HepG2 (cell line): ENCODE measurements around the gene TLR3. TPM values are rescaled to one million over a fixed set of nuclear protein-coding genes. Genes with fewer than 3 reads are reported as not detected.

Experiments
- ATAC-seq: fragments of 200-7000 bp; cut with Tn5 transposase; 3 replicates; pipeline ENCODE4 v1.9.1; 2020; ENCODE audit warnings: mild to moderate bottlenecking, moderate library complexity
- BruUV-seq: library from RNA; stranded (reverse); fragments of 400-500 nt; replicated peaks from 2 replicates; lab custom pipeline; 2021; lab: Mats Ljungman, UMichigan
- CTCF ChIA-PET: fragments of 300-600 bp; formaldehyde crosslinking; extraction: SDS; loops from one replicate; lab custom pipeline; 2021; ENCODE audit warnings: low total read pairs, inconsistent platforms, low intra/inter-chr PET ratio; lab: Yijun Ruan, JAX
- POLR2A ChIA-PET: fragments of 350-600 bp; sonication (Branson Sonifier 250); formaldehyde crosslinking; loops from one replicate; lab custom pipeline; 2020; ENCODE audit warnings: antibody characterized with exemption, inconsistent platforms; lab: Yijun Ruan, JAX
- DNase-seq: peaks from one replicate; pipeline ENCODE4 v3.0.0-alpha.2; 2015; ENCODE audit warnings: low spot score
- FAIRE-seq: peaks from 3 replicates; lab custom pipeline; 2011; peaks lifted over from hg19 to GRCh38; lab: Jason Lieb, UNC
- H2AFZ ChIP-seq: one replicate; pipeline ENCODE4 v1.6.1; 2011; ENCODE audit warnings: low read length, inconsistent platforms
- H3K27ac ChIP-seq: fragments of 300-600 bp; 3 replicates; pipeline ENCODE4 v1.8.0; 2011; ENCODE audit warnings: mixed run types, mild to moderate bottlenecking, mixed read lengths, low read length, inconsistent platforms; ENCODE audit not compliant: insufficient read depth; ENCODE audit errors: extremely low read length
- H3K27me3 ChIP-seq, 2 experiments: fragments of 200-600 bp in 1 of 2; 2 replicates in 1 of 2; 3 replicates in 1 of 2; pipeline versions ENCODE4 v1.6.0 to v1.8.0; 2011; ENCODE audit warnings: low read length in 2 of 2, mild to moderate bottlenecking in 2 of 2, moderate library complexity in 2 of 2, inconsistent platforms in 1 of 2; ENCODE audit not compliant: insufficient read depth in 2 of 2, control insufficient read depth in 1 of 2
- H3K36me3 ChIP-seq, 2 experiments: fragments of 200-600 bp in 1 of 2; replicated peaks in 1 of 2; 2 replicates in 1 of 2; 3 replicates in 1 of 2; pipeline versions ENCODE4 v1.5.1 to v1.8.0; 2011; ENCODE audit warnings: low read length in 2 of 2, inconsistent platforms in 1 of 2; ENCODE audit not compliant: insufficient read depth in 2 of 2, control insufficient read depth in 1 of 2
- H3K4me1 ChIP-seq: 2 replicates; pipeline ENCODE4 v1.5.1; 2012; ENCODE audit warnings: low read length, inconsistent platforms; ENCODE audit not compliant: insufficient read depth
- H3K4me2 ChIP-seq: 2 replicates; pipeline ENCODE4 v1.6.0; 2011; ENCODE audit warnings: low read depth, low read length, inconsistent platforms
- H3K4me3 ChIP-seq, 3 experiments: fragments of 200-600 bp in 1 of 3; sonication (generic), shearing (Covaris generic) in 1 of 3; replicated peaks in 1 of 3; 2 replicates each; pipeline ENCODE4 v1.5.1; 2011 to 2016; ENCODE audit warnings: low read length in 3 of 3, inconsistent platforms in 2 of 3, low read depth in 2 of 3, mild to moderate bottlenecking in 2 of 3, control low read depth in 1 of 3, mixed read lengths in 1 of 3; ENCODE audit not compliant: insufficient read depth in 1 of 3
- H3K79me2 ChIP-seq: one replicate; pipeline ENCODE4 v1.6.1; 2011; ENCODE audit warnings: low read length, inconsistent platforms; ENCODE audit not compliant: insufficient read depth
- H3K9ac ChIP-seq: 2 replicates; pipeline ENCODE4 v1.6.0; 2011; ENCODE audit warnings: mild to moderate bottlenecking, low read depth, low read length, inconsistent platforms; ENCODE audit not compliant: insufficient read depth
- H3K9me3 ChIP-seq: 2 replicates; pipeline ENCODE4 v1.5.1; 2012; ENCODE audit warnings: mild to moderate bottlenecking, low read length
- H4K20me1 ChIP-seq: 2 replicates; pipeline ENCODE4 v1.6.0; 2011; ENCODE audit warnings: inconsistent platforms, mild to moderate bottlenecking, low read length, moderate library complexity; ENCODE audit not compliant: insufficient read depth
- CENPT ChIP-seq: sonication (generic); formaldehyde crosslinking; IDR thresholded peaks from 2 replicates; pipeline ENCODE4 v1.8.0; 2022; ENCODE audit warnings: low read depth, mild to moderate bottlenecking, moderate library complexity, missing genetic modification reagents
- EEA1 ChIP-seq: sonication (generic); formaldehyde crosslinking; IDR thresholded peaks from 2 replicates; pipeline ENCODE4 v1.5.1; 2020; ENCODE audit warnings: mild to moderate bottlenecking, missing genetic modification reagents, borderline replicate concordance
- EED ChIP-seq: sonication (generic); formaldehyde crosslinking; IDR thresholded peaks from 2 replicates; pipeline ENCODE4 v1.5.0; 2020; ENCODE audit warnings: mild to moderate bottlenecking, missing genetic modification reagents
- HCFC1 ChIP-seq: fragments of 150-350 bp; IDR thresholded peaks from 2 replicates; pipeline ENCODE4 v1.6.1; 2014; ENCODE audit warnings: low read depth, low read length
- MAFG ChIP-seq: sonication (generic); formaldehyde crosslinking; IDR thresholded peaks from 2 replicates; pipeline ENCODE4 v1.5.1; 2020; ENCODE audit warnings: mild to moderate bottlenecking, missing genetic modification reagents
- SRSF1 ChIP-seq: fragments of 200-400 bp; formaldehyde crosslinking; optimal IDR thresholded peaks from 2 replicates; pipeline ENCODE3; 2017; ENCODE audit warnings: mild to moderate bottlenecking, low read depth, low read length, moderate library complexity
- SYNCRIP ChIP-seq: fragments of 200-400 bp; formaldehyde crosslinking; IDR thresholded peaks from 2 replicates; pipeline ENCODE4 v1.6.1; 2018; ENCODE audit warnings: mild to moderate bottlenecking, low read depth, low read length; ENCODE audit not compliant: insufficient read depth
- ZMYM3 ChIP-seq: sonication (generic); formaldehyde crosslinking; IDR thresholded peaks from 2 replicates; pipeline ENCODE4 v1.5.1; 2020; ENCODE audit warnings: mild to moderate bottlenecking, missing genetic modification reagents
- ZNF205 ChIP-seq: IDR thresholded peaks from 2 replicates; pipeline ENCODE4 v1.6.1; 2018; ENCODE audit warnings: missing biosample characterization, missing genetic modification reagents
- ZNF326 ChIP-seq: sonication (generic); formaldehyde crosslinking; IDR thresholded peaks from 2 replicates; pipeline ENCODE4 v1.4.0; 2020; ENCODE audit warnings: missing genetic modification reagents, borderline replicate concordance
- ZNF510 ChIP-seq: sonication (generic); formaldehyde crosslinking; IDR thresholded peaks from 2 replicates; pipeline ENCODE4 v1.4.0; 2020; ENCODE audit warnings: low read depth, mild to moderate bottlenecking, missing genetic modification reagents
- ZSCAN25 ChIP-seq: sonication (generic); formaldehyde crosslinking; IDR thresholded peaks from 2 replicates; pipeline ENCODE4 v1.8.0; 2022; ENCODE audit warnings: mild to moderate bottlenecking, missing genetic modification reagents
- WGBS: methylation state at CpG from one replicate; pipeline ENCODE4 v1.1.6; 2017; ENCODE audit warnings: low lambda C conversion rate; 5-methylcytosine and 5-hydroxymethylcytosine counted together
- in situ Hi-C: cut with HindIII; loops from 2 replicates; pipeline ENCODE4 v1.10.0; 2017; ENCODE audit warnings: low pct_unique_long_range_greater_than_20kb; ENCODE audit not compliant: extremely low pct_ligation_motif_present
- intact Hi-C: fragments of 100-400 bp; cut with micrococcal nuclease; formaldehyde crosslinking; loops from one replicate; pipeline ENCODE4 v1.10.0; 2022; ENCODE audit not compliant: unreplicated experiment
- polyA plus RNA-seq, 8 experiments: library from polyadenylated mRNA; depleted of rRNA in 3 of 8; stranded (reverse) in 7 of 8; unstranded in 1 of 8; fragments of >200 nt; fragmentation: Illumina TruSeq in 4 of 8; extraction: Trizol in 4 of 8; gene quantifications; 2 replicates each; pipeline versions ENCODE4 v1.2.1 to v1.2.3, GENCODE V29; 2011 to 2016; ENCODE audit warnings: low read depth in 4 of 8, missing spikeins in 1 of 8, mixed read lengths in 1 of 8; ENCODE audit not compliant: insufficient read depth in 1 of 8
- total RNA-seq, 5 experiments: library from RNA; depleted of rRNA; stranded (reverse); fragments of >200 nt; fragmentation: Illumina TruSeq; extraction: Trizol; gene quantifications; 2 replicates each; pipeline ENCODE4 v1.2.3, GENCODE V29; 2016; ENCODE audit warnings: low read depth in 1 of 5
- TF ChIP-seq, protein P1 (sequence below): IDR thresholded peaks from 2 replicates; pipeline ENCODE4 v1.6.1; 2016; ENCODE audit warnings: low read depth, control low read depth
- TF ChIP-seq, protein P2 (sequence below): IDR thresholded peaks from 2 replicates; pipeline ENCODE4 v1.6.1; 2016; ENCODE audit warnings: low read depth, missing genetic modification reagents, missing compliant biosample characterization
- TF ChIP-seq, protein P3 (sequence below): sonication (generic); formaldehyde crosslinking; IDR thresholded peaks from 2 replicates; pipeline ENCODE4 v1.4.0; 2020; ENCODE audit warnings: mild to moderate bottlenecking, missing genetic modification reagents
- TF ChIP-seq, protein P4 (sequence below): sonication (generic); formaldehyde crosslinking; IDR thresholded peaks from 2 replicates; pipeline ENCODE4 v1.4.0; 2020; ENCODE audit warnings: missing genetic modification reagents

The TLR3 gene
- total and polyA plus RNA-seq, 2 of the 13 experiments (the other 11 are each of a cell fraction or from before 2014, with no cell fraction given): 0.11 to 0.38 TPM

DNA sequence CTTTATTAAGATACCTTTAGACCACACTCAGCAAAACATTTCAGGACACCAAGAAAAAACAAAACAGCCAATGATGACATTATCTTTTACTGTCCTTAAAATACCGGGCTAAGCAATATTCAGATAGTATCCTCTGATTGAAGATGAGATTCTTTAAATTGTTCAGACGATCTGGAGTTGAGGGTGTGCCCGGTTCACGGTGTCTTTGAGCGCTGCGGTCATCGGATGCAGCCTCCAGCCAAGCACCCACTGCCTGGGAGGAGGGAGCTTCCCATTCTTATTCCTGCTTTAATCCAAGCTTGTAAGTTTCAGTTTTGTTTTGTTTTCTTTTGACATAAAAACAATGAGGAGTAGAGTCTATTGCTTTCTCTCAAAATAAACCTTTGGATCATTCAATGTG is 49.6 kb downstream of the TLR3 start:
- Histone ChIP-seq H3K36me3 (no peaks in the 10 kb centered on the region), H3K79me2 (no peaks in the 10 kb centered on the region), H3K4me2 (no peak overlapping the region), H3K9me3 (no peaks in the 10 kb centered on the region), H3K27ac (no peak overlapping the region), H3K4me3 (no peak overlapping the region), H4K20me1 (no peaks in the 10 kb centered on the region), H3K9ac (no peak overlapping the region), H3K27me3 (peaks cover 2 to 7% of the 10 kb centered on the region in 2 experiments; a peak in 2 of 5 replicates), H3K4me1 (no peaks in the 10 kb centered on the region), H2AFZ (no peak overlapping the region)
- no peak for DNase-seq
- ChIA-PET POLR2A (no interaction called here), CTCF (no interaction called here)
- 70% methylated on average over 7 of the region's 7 CpGs for WGBS
- in situ Hi-C loops: no loop called here
- BruUV-seq: no TSS peak
- FAIRE-seq: no peak
- intact Hi-C loops: no loop called here
- ATAC-seq: no peak
- TF ChIP-seq EEA1 (no peak), SRSF1 (no peak), CENPT (no peak), SYNCRIP (no peak), ZNF510 (no peak), ZNF205 (CRISPR knock-in tag) (no peak), HCFC1 (no peak), EED (CRISPR knock-in tag) (no peak), MAFG (CRISPR knock-in tag) (no peak), ZSCAN25 (CRISPR knock-in tag) (no peak), ZNF326 (no peak), ZMYM3 (CRISPR knock-in tag) (no peak)
- TF ChIP-seq, protein P1, sequence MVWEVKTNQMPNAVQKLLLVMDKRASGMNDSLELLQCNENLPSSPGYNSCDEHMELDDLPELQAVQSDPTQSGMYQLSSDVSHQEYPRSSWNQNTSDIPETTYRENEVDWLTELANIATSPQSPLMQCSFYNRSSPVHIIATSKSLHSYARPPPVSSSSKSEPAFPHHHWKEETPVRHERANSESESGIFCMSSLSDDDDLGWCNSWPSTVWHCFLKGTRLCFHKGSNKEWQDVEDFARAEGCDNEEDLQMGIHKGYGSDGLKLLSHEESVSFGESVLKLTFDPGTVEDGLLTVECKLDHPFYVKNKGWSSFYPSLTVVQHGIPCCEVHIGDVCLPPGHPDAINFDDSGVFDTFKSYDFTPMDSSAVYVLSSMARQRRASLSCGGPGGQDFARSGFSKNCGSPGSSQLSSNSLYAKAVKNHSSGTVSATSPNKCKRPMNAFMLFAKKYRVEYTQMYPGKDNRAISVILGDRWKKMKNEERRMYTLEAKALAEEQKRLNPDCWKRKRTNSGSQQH (CRISPR knock-in tag): no peak
- TF ChIP-seq, protein P2, sequence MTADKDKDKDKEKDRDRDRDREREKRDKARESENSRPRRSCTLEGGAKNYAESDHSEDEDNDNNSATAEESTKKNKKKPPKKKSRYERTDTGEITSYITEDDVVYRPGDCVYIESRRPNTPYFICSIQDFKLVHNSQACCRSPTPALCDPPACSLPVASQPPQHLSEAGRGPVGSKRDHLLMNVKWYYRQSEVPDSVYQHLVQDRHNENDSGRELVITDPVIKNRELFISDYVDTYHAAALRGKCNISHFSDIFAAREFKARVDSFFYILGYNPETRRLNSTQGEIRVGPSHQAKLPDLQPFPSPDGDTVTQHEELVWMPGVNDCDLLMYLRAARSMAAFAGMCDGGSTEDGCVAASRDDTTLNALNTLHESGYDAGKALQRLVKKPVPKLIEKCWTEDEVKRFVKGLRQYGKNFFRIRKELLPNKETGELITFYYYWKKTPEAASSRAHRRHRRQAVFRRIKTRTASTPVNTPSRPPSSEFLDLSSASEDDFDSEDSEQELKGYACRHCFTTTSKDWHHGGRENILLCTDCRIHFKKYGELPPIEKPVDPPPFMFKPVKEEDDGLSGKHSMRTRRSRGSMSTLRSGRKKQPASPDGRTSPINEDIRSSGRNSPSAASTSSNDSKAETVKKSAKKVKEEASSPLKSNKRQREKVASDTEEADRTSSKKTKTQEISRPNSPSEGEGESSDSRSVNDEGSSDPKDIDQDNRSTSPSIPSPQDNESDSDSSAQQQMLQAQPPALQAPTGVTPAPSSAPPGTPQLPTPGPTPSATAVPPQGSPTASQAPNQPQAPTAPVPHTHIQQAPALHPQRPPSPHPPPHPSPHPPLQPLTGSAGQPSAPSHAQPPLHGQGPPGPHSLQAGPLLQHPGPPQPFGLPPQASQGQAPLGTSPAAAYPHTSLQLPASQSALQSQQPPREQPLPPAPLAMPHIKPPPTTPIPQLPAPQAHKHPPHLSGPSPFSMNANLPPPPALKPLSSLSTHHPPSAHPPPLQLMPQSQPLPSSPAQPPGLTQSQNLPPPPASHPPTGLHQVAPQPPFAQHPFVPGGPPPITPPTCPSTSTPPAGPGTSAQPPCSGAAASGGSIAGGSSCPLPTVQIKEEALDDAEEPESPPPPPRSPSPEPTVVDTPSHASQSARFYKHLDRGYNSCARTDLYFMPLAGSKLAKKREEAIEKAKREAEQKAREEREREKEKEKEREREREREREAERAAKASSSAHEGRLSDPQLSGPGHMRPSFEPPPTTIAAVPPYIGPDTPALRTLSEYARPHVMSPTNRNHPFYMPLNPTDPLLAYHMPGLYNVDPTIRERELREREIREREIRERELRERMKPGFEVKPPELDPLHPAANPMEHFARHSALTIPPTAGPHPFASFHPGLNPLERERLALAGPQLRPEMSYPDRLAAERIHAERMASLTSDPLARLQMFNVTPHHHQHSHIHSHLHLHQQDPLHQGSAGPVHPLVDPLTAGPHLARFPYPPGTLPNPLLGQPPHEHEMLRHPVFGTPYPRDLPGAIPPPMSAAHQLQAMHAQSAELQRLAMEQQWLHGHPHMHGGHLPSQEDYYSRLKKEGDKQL (CRISPR knock-in tag): no peak
- TF ChIP-seq, protein P3, sequence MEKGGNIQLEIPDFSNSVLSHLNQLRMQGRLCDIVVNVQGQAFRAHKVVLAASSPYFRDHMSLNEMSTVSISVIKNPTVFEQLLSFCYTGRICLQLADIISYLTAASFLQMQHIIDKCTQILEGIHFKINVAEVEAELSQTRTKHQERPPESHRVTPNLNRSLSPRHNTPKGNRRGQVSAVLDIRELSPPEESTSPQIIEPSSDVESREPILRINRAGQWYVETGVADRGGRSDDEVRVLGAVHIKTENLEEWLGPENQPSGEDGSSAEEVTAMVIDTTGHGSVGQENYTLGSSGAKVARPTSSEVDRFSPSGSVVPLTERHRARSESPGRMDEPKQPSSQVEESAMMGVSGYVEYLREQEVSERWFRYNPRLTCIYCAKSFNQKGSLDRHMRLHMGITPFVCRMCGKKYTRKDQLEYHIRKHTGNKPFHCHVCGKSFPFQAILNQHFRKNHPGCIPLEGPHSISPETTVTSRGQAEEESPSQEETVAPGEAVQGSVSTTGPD (CRISPR knock-in tag): no peak
- TF ChIP-seq, protein P4, sequence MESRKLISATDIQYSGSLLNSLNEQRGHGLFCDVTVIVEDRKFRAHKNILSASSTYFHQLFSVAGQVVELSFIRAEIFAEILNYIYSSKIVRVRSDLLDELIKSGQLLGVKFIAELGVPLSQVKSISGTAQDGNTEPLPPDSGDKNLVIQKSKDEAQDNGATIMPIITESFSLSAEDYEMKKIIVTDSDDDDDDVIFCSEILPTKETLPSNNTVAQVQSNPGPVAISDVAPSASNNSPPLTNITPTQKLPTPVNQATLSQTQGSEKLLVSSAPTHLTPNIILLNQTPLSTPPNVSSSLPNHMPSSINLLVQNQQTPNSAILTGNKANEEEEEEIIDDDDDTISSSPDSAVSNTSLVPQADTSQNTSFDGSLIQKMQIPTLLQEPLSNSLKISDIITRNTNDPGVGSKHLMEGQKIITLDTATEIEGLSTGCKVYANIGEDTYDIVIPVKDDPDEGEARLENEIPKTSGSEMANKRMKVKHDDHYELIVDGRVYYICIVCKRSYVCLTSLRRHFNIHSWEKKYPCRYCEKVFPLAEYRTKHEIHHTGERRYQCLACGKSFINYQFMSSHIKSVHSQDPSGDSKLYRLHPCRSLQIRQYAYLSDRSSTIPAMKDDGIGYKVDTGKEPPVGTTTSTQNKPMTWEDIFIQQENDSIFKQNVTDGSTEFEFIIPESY: no peak
